HG02973 (cell line): ENCODE results near the gene ZNF678.
"Not testable (repeated sequence)": the region's sequence is repeated elsewhere in the genome, so short reads cannot be mapped to it uniquely, and the experiment has no call there.

Experiments used
- ATAC-seq: cut with Tn5 transposase; IDR thresholded peaks from one replicate; pipeline ENCODE4 v1.9.1; 2021; ENCODE audit warnings: moderate library complexity; ENCODE audit not compliant: unreplicated experiment

ZNF678 gene

DNA sequence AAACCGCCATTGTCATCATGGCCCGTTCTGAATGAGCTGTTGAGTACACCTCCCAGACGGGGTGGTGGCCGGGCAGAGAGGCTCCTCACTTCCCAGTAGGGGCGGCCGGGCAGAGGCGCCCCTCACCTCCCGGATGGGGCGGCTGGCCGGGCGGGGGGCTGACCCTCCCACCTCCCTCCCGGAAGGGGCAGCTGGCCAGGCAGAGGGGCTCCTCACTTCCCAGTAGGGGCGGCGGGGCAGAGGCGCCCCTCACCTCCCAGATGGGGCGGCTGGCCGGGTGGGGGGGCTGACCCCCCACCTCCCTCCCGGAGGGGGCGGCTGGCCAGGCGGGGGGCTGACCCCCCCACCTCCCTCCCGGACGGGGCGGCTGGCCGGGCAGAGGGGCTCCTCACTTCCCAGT, 147.1 kb downstream of the ZNF678 start:
- not testable (repeated sequence) for ATAC-seq

GRCh38 chr1:227712648-227713047, 149.3 kb downstream of the ZNF678 start:
- ATAC-seq = peak; percentile 82

GRCh38 chr1:227718932-227719331, 155.6 kb downstream of the ZNF678 start:
- no peak for ATAC-seq

GRCh38 chr1:227723474-227723873, 160.1 kb downstream of the ZNF678 start:
- ATAC-seq = no peak

DNA sequence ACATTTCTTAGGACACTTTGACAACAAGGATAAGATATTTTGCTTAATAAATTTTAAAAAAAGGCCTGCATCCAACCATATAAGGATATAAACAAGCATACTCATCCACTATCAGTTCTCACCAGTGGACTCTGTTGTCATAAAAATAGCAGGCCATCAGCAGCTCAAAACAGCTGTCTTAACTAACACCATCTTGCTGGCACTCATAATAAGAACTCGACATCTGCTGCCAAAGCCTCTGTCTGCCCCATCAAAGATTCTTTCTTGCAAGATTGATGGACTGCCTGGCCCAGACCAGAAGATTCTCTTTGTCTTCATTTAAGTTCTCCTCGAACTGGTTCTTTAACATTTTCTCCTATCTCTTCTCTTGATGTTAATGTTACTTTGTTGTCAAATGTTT, 161.7 kb downstream of the ZNF678 start:
- no peak for ATAC-seq

GRCh38 chr1:227726318-227726717, 163.0 kb downstream of the ZNF678 start:
- ATAC-seq = no peak
